IPS DF 4.7 (cell line): ENCODE measurements around the gene BTRC.

Source experiments
- DNase-seq: peaks from one replicate; pipeline ENCODE4 v3.0.0-alpha.2; 2013; ENCODE audit warnings: low spot score; ENCODE audit errors: extremely low read depth

Gene BTRC

GRCh38 chr10:101529725-101530553, 176.0 kb downstream of the BTRC start:
- no peak for DNase-seq

- no peak for DNase-seq
Observed at GRCh38 chr10:101535949-101536348, 182.0 kb downstream of the BTRC start.

- DNase-seq, result no peak
Observed at GRCh38 chr10:101536800-101537199, 182.8 kb downstream of the BTRC start.

- no peak for DNase-seq
Observed at GRCh38 chr10:101538446-101538845, 184.5 kb downstream of the BTRC start.

GRCh38 chr10:101545898-101546297, 191.9 kb downstream of the BTRC start:
- DNase-seq, result no peak

- DNase-seq, result no peak
Observed at GRCh38 chr10:101550965-101551364, 197.0 kb downstream of the BTRC start.

GRCh38 chr10:101552442-101552841, 198.5 kb downstream of the BTRC start:
- no peak for DNase-seq

GRCh38 chr10:101557541-101557940, 203.6 kb downstream of the BTRC start:
- DNase-seq, result no peak

- DNase-seq, result no peak
Observed at GRCh38 chr10:101558204-101558603, 204.2 kb downstream of the BTRC start.

GRCh38 chr10:101558671-101559595, 205.0 kb downstream of the BTRC start:
- DNase-seq, result no peak

- DNase-seq, result no peak
Observed at GRCh38 chr10:101559596-101560297, 205.8 kb downstream of the BTRC start.

GRCh38 chr10:101560298-101561067, 206.5 kb downstream of the BTRC start:
- no peak for DNase-seq

GRCh38 chr10:101561068-101561915, 207.3 kb downstream of the BTRC start:
- no peak for DNase-seq

GRCh38 chr10:101562231-101562630, 208.3 kb downstream of the BTRC start:
- no peak for DNase-seq

- DNase-seq, result no peak
Observed at GRCh38 chr10:101563007-101563406, 209.0 kb downstream of the BTRC start.

GRCh38 chr10:101563497-101564040, 209.6 kb downstream of the BTRC start:
- no peak for DNase-seq

GRCh38 chr10:101564490-101564991, 210.6 kb downstream of the BTRC start:
- DNase-seq, result no peak

GRCh38 chr10:101565370-101565900, 211.5 kb downstream of the BTRC start:
- no peak for DNase-seq

- DNase-seq, result no peak
Observed at GRCh38 chr10:101565936-101566332, 212.0 kb downstream of the BTRC start.
